ENCODE measurements around the gene TPST2.

DNA sequence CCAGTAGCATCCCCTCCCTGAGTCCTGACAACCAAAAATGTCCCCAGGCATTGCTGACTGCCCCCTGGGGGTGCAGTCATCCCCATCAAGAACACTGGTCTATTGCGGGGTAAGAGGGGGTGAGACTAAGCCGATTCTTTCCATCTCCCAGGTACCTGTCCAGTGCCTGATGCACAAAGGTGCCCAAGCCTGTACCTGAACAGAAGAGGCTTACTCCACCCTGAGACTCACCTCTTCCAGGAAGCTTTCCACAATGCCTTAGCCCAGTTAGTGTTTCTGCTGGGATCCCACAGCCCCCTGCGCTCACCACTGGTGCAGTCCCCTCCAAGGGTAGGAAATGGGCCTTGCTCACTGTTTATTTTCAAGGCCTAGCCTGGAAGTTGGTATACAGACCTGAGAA, 22.9 kb downstream of the TPST2 start:
- TF ChIP-seq MYC (IDR thresholded peaks at IDR 0.05; ENCODE audit: insufficient read depth, insufficient read length, insufficient replicate concordance, low read length, severe bottlenecking) (no peak), E4F1 (IDR thresholded peaks at IDR 0.05; ENCODE audit: borderline replicate concordance, partially characterized antibody) (no peak), TAF1 (IDR thresholded peaks at IDR 0.05; ENCODE audit: borderline replicate concordance, low read depth, low read length) (no peak), HDAC6 (IDR thresholded peaks at IDR 0.05; ENCODE audit: unreplicated experiment) (no peak), ZNF384 (IDR thresholded peaks at IDR 0.05; ENCODE audit: borderline replicate concordance, low read depth, low read length) (no peak), POLR2A (IDR thresholded peaks at IDR 0.05; ENCODE audit: low read depth, low read length) (no peak), MAX (IDR thresholded peaks at IDR 0.05; ENCODE audit: low read depth, low read length) (no peak), ZNF217 (IDR thresholded peaks at IDR 0.05) (no peak), TARDBP (IDR thresholded peaks at IDR 0.05; ENCODE audit: borderline replicate concordance) (no peak)
- TF ChIP-seq, protein P1, sequence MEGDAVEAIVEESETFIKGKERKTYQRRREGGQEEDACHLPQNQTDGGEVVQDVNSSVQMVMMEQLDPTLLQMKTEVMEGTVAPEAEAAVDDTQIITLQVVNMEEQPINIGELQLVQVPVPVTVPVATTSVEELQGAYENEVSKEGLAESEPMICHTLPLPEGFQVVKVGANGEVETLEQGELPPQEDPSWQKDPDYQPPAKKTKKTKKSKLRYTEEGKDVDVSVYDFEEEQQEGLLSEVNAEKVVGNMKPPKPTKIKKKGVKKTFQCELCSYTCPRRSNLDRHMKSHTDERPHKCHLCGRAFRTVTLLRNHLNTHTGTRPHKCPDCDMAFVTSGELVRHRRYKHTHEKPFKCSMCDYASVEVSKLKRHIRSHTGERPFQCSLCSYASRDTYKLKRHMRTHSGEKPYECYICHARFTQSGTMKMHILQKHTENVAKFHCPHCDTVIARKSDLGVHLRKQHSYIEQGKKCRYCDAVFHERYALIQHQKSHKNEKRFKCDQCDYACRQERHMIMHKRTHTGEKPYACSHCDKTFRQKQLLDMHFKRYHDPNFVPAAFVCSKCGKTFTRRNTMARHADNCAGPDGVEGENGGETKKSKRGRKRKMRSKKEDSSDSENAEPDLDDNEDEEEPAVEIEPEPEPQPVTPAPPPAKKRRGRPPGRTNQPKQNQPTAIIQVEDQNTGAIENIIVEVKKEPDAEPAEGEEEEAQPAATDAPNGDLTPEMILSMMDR (IDR thresholded peaks at IDR 0.05 in 2 of 3, conservative IDR thresholded peaks at IDR 0.05 in 1 of 3; ENCODE audit: control insufficient read depth in 2 of 3, extremely low read depth in 1 of 3, insufficient read depth in 1 of 3, low read depth in 3 of 3, low read length in 3 of 3), result no peak
